ENCODE results near the gene PXDC1.

DNA sequence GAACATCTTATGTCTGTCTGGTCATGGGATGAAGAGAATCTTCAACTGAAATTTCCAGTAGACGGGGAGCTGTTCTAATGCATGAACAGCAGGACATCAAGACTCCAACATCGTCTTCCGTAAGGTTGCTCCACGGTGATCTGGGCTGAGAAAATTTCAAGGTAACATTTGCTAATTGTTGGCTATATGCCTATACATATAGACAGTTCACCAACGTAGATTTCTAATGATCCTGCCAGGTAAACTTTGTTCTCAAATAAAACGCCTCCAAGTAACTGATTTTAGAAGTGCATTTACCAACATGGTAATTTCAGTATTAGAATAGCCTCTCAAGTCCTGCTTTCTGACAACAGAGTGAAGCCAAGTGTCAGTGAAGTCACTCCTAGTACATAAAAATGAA, 11.3 kb upstream of the PXDC1 start:
- TF ChIP-seq, protein P1, sequence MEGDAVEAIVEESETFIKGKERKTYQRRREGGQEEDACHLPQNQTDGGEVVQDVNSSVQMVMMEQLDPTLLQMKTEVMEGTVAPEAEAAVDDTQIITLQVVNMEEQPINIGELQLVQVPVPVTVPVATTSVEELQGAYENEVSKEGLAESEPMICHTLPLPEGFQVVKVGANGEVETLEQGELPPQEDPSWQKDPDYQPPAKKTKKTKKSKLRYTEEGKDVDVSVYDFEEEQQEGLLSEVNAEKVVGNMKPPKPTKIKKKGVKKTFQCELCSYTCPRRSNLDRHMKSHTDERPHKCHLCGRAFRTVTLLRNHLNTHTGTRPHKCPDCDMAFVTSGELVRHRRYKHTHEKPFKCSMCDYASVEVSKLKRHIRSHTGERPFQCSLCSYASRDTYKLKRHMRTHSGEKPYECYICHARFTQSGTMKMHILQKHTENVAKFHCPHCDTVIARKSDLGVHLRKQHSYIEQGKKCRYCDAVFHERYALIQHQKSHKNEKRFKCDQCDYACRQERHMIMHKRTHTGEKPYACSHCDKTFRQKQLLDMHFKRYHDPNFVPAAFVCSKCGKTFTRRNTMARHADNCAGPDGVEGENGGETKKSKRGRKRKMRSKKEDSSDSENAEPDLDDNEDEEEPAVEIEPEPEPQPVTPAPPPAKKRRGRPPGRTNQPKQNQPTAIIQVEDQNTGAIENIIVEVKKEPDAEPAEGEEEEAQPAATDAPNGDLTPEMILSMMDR (IDR thresholded peaks at IDR 0.05): no peak
- no peak for TF ChIP-seq POLR2A (IDR thresholded peaks at IDR 0.05)
- TF ChIP-seq POLR2AphosphoS5 (IDR thresholded peaks at IDR 0.05; ENCODE audit: insufficient read depth in 1 of 2, low read depth in 1 of 2): no peak
